GM12878 (cell line): ENCODE data around the gene PXMP4.

Source experiments
- CHD4 ChIP-seq: fragments of 200-600 bp; sonication (generic); IDR thresholded peaks from 2 replicates; pipeline ENCODE4 v1.6.1; 2016; ENCODE audit warnings: mild to moderate bottlenecking
- CREM ChIP-seq: IDR thresholded peaks from 2 replicates; pipeline ENCODE4 v1.6.1; 2014; ENCODE audit warnings: antibody characterized with exemption, low read depth
- CTCF ChIP-seq, 3 experiments: IDR thresholded peaks in 2 of 3; conservative IDR thresholded peaks in 1 of 3; 2 replicates each; pipeline ENCODE4 v1.5.1; 2011; ENCODE audit warnings: low read depth in 3 of 3, low read length in 3 of 3, mild to moderate bottlenecking in 3 of 3, control low read depth in 2 of 3, moderate library complexity in 2 of 3, inconsistent platforms in 1 of 3, mixed read lengths in 1 of 3; ENCODE audit not compliant: control insufficient read depth in 2 of 3, insufficient read depth in 1 of 3; ENCODE audit errors: extremely low read depth in 1 of 3
- GABPA ChIP-seq: IDR thresholded peaks from 2 replicates; pipeline ENCODE4 v1.6.1; 2014; ENCODE audit warnings: antibody characterized with exemption, low read depth, mild to moderate bottlenecking, inconsistent platforms
- POLR2AphosphoS5 ChIP-seq: IDR thresholded peaks from 2 replicates; pipeline ENCODE4 v1.6.1; 2011; ENCODE audit warnings: mild to moderate bottlenecking, low read length, inconsistent platforms

DNA sequence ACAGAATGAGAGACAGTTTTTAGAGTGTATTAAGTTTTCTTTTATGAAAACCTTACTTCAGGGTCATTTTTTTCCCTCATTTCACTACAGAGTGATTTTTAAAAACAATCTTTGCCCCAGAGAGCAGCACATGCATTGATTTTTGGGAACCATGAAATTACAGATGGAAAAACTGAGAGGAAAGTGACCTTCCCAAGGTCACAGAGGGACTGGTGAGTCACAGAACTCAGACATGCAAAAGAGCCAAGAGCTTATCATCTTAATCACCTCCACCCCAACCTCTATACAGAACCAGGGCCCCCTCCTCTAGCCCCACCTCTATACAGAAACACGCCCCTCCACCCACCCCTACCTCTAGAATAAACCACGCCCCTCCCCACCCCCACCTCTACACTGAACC lies 10.7 kb downstream of the PXMP4 start:
- TF ChIP-seq CTCF (IDR thresholded peaks at IDR 0.05 in 2 of 3, conservative IDR thresholded peaks at IDR 0.05 in 1 of 3; ENCODE audit: control insufficient read depth in 2 of 3, extremely low read depth in 1 of 3, insufficient read depth in 1 of 3, low read depth in 3 of 3, low read length in 3 of 3) (no peak), POLR2AphosphoS5 (no peak), CHD4 (no peak), GABPA (no peak), CREM (no peak)
